ENCODE results near the gene MB21D2.
"Not testable (repeated sequence)": the region's sequence is repeated elsewhere in the genome, so short reads cannot be mapped to it uniquely, and the experiment has no call there.

GRCh38 chr3:192788816-192789515 lies 128.7 kb downstream of the MB21D2 start:
- not testable (repeated sequence) for TF ChIP-seq CTCF, POLR2A, EP300 (IDR thresholded peaks at IDR 0.05)
